SJSA1 (cell line): ENCODE data around the gene KIRREL3. TPM values are rescaled to one million over a fixed set of nuclear protein-coding genes. Genes with fewer than 3 reads are reported as not detected.

Source experiments
- DNase-seq, 2 experiments: peaks; one replicate each; pipeline ENCODE4 v3.0.0-alpha.2; 2015 to 2020; ENCODE audit warnings: low spot score in 2 of 2, low read depth in 1 of 2
- H3K27ac ChIP-seq: fragments of 250-450 bp; sonication (Bioruptor Pico); 2 replicates; pipeline ENCODE4 v1.5.1; 2020; ENCODE audit warnings: mild to moderate bottlenecking, moderate library complexity
- H3K27me3 ChIP-seq: fragments of 250-450 bp; sonication (Bioruptor Pico); replicated peaks from 2 replicates; pipeline ENCODE4 v1.5.1; 2020; ENCODE audit warnings: mild to moderate bottlenecking, moderate library complexity
- H3K36me3 ChIP-seq: fragments of 250-450 bp; sonication (Bioruptor Pico); 2 replicates; pipeline ENCODE4 v1.5.1; 2020; ENCODE audit warnings: mild to moderate bottlenecking
- H3K4me1 ChIP-seq: fragments of 250-450 bp; sonication (Bioruptor Pico); replicated peaks from 2 replicates; pipeline ENCODE4 v1.6.1; 2021; ENCODE audit warnings: mild to moderate bottlenecking
- H3K4me3 ChIP-seq: fragments of 250-450 bp; sonication (Bioruptor Pico); 2 replicates; pipeline ENCODE4 v1.5.1; 2020; ENCODE audit warnings: mild to moderate bottlenecking
- H3K9me3 ChIP-seq: fragments of 250-450 bp; sonication (Bioruptor Pico); replicated peaks from 2 replicates; pipeline ENCODE4 v1.5.1; 2020; ENCODE audit warnings: mild to moderate bottlenecking
- total RNA-seq: library from RNA; depleted of rRNA; stranded (reverse); fragments of >200 nt; shearing (Covaris generic); gene quantifications from 2 replicates; pipeline ENCODE4 v1.2.3, GENCODE V29; 2014

Gene KIRREL3
- total RNA-seq, 1 experiment from 2014 or later: 5.3 TPM

DNA sequence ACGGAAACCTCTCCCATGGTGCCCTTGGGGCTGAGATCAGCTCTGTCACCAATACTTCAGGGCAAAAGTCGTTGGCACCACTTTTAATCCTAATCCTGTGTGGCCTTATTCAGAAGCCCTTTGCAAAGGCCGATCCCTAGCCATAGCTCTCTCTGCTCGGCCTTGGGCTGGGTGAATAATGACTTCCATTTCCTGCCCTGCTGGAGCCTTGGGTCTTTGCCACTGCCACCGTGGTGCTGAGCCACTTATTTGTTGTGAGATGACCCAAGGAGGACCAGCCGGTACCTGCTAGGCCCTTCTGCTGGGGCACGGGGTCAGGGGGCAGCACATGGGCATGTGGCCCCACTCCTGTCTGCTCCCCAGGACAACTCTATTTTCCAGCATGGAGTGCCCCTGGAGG, 456.9 kb downstream of the KIRREL3 start:
- DNase-seq: no peak
- Histone ChIP-seq H3K4me3 (no peak overlapping the region), H3K9me3 (no peaks in the 10 kb centered on the region), H3K27me3 (no peaks in the 10 kb centered on the region), H3K36me3 (no peaks in the 10 kb centered on the region), H3K27ac (no peak overlapping the region), H3K4me1 (peaks cover 11% of the 10 kb centered on the region)

DNA sequence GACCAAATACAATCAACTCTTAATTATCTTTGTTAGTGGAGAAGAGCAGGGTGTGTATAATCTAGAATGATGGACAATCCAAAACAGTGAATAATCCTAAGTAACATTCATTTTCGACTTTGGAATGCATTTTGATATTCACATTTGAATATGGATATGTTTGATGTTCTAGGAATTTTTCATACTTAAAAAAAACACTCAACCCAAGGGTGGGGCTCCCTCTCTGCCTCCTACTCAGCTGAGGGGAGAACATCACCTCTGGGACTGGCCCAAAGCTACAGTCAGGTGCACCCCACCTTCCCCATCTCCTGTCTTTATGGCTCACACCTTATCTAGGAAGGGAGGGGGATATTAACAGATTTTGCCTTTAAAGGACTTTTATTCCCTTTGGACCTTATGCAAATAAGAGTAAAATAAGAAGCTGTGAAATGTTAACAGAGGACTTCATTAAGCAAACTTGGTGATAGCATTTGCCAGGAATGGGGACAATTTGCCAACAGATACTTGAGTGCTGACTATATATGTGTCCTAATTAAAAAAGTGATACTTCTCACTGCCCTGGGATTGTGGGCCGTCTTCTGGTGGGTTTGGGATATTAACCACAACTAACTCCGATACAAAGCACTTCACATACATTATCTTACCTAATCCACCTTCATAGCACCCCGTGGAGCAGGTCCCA, 458.1 kb downstream of the KIRREL3 start:
- Histone ChIP-seq H3K27ac (no peak overlapping the region), H3K36me3 (no peaks in the 10 kb centered on the region), H3K4me3 (no peak overlapping the region), H3K4me1 (peaks cover 9% of the 10 kb centered on the region), H3K27me3 (no peaks in the 10 kb centered on the region), H3K9me3 (no peaks in the 10 kb centered on the region)
- DNase-seq: no peak

DNA sequence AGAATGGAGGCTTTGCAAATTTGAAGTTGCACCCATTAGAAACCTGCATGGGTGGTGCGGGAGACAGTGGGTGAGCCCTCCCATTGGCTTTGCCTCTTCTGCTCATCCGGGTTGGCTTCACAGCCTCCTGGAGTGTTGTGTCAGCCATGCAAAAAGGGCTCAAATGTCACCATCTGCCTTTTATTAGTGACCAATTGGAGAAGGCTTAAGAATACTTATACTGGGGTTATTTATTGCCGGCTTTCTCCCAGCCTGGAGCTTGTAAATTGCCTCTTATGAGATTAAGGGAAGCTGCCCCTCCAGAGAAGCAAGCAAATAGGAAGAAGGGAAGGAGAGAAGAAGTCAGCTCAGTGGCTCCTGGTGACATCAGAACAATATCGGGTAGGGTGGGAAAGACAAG, 462.5 kb downstream of the KIRREL3 start:
- DNase-seq: no peak
- no peaks in the 10 kb centered on the region for H3K36me3 ChIP-seq
- no peaks in the 10 kb centered on the region for H3K9me3 ChIP-seq
- no peak overlapping the region for H3K27ac ChIP-seq
- H3K4me3 ChIP-seq: no peak overlapping the region
- H3K27me3 ChIP-seq: no peaks in the 10 kb centered on the region
- H3K4me1 ChIP-seq: no peaks in the 10 kb centered on the region

DNA sequence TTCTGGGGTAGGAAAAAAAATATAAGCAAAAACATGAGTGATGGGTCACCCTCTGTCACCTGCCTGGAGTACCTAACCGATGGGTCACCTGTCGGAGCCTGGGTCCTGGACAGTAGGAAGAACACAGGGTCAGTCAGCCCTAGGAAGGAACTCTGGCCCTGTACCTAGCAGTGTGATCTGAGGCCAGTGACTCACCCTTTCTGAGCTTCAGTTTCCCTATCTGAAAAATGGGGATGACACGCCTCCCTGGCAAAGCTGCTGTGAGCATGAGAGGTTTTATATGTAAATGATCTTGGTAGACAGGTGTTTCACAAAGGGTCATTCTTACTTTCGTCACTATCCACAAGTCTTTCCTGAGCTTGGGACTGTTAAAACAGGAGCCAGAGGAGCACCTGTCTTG, 463.1 kb downstream of the KIRREL3 start:
- H3K27me3 ChIP-seq: no peaks in the 10 kb centered on the region
- DNase-seq: no peak
- no peak overlapping the region for H3K27ac ChIP-seq
- no peak overlapping the region for H3K4me3 ChIP-seq
- H3K4me1 ChIP-seq: no peaks in the 10 kb centered on the region
- H3K36me3 ChIP-seq: no peaks in the 10 kb centered on the region
- no peaks in the 10 kb centered on the region for H3K9me3 ChIP-seq

DNA sequence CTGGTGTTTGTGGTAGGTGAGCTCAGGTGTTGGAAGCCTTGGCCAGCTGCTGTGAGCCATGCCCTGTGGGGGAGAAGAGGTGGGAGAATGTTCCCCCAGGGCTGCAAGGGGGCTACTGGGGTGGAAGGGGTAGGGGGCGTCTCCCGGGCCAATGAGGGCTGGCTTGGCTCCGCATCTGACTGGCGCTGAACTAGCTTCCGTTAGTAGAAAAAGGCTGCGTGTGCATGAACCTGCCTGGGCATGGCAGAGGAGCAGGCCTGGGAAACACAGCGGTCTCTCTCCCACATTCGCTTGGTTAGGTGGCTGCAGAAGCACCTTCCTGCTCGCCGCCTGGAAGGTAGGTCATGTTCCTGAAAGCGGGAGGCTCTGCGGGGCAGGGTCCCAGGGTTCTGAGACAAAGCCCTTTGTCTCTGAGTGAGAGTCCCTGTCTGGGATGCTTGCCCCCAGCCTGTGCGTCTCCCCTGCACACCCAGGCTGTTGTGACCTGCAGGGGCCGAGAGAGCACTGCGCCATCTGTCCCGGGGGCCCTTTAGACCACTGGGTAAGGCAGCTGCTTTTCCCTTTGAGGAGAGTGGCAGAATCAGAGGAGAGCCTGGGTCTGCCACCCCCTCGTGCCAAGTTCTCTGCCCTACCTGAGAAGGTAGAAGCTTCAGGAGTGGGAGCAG, 466.3 kb downstream of the KIRREL3 start:
- no peaks in the 10 kb centered on the region for H3K27me3 ChIP-seq
- no peak overlapping the region for H3K27ac ChIP-seq
- H3K4me1 ChIP-seq: no peaks in the 10 kb centered on the region
- no peaks in the 10 kb centered on the region for H3K9me3 ChIP-seq
- H3K4me3 ChIP-seq: no peak overlapping the region
- no peak for DNase-seq
- no peaks in the 10 kb centered on the region for H3K36me3 ChIP-seq

DNA sequence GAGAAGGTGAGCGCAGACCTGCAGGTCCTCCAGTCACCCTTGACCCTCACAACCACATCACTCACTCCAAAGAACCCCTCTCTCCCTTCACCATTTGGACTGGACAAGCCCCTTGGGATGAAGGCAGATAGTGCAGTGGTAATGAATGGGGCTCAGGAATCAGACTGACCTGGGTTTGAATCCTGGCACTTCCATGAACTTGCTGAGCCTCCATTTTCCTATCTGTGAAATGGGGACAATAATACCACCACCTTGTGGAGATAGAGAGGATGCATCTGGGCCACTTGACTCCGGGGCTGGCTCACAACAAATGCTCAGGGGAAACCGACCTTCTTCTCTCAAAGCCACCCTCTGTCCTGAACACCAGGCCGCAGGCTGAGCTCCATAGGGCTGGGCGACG, 467.0 kb downstream of the KIRREL3 start:
- no peaks in the 10 kb centered on the region for H3K9me3 ChIP-seq
- H3K4me3 ChIP-seq: no peak overlapping the region
- no peaks in the 10 kb centered on the region for H3K36me3 ChIP-seq
- DNase-seq: no peak
- H3K27me3 ChIP-seq: no peaks in the 10 kb centered on the region
- no peaks in the 10 kb centered on the region for H3K4me1 ChIP-seq
- no peak overlapping the region for H3K27ac ChIP-seq

DNA sequence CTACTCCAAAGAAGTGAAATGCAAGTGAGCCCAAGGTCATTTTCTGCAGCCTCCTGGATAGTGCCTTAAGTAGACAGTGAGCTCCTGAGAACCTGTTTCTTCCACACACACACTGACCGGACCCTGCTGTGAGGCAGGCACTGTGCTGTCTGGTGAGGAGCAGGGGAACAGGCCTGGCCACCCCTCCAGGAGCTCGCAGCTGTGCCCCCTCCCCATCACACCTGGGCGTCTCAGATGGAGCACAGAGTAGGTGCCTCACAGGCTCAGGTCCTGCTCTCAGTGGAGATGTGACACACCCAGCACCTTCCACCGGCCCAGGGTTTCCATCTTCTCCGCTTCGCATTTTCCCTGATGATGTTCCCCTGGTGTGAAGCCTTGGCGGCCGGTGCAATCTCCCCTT, 470.2 kb downstream of the KIRREL3 start:
- no peak for DNase-seq

DNA sequence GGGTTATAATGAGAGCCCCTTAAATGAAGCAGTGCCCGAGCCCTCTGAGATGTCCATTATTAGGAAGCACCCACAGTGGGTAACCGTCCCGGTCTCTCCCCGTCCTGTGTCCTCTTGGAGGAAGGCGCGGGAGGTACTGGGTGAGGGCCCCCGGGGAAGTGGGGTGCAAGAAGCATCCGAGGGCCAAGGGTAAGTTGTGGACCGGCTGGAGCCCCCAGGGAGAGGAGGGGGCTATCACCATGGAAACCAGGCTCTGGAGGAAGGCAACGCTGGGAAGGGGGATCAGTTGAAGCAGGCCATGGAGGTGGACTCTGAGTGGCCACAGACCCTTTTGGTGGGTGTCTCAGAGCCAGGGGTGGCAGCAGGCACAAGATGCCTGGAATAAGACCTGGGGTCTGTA, 471.5 kb downstream of the KIRREL3 start:
- Histone ChIP-seq H3K4me1 (no peaks in the 10 kb centered on the region), H3K9me3 (no peaks in the 10 kb centered on the region), H3K27me3 (no peaks in the 10 kb centered on the region), H3K36me3 (no peaks in the 10 kb centered on the region), H3K4me3 (no peak overlapping the region), H3K27ac (no peak overlapping the region)
- DNase-seq: no peak

More for the DNA sequence above, 470.2 kb downstream of the KIRREL3 start:
- Histone ChIP-seq H3K9me3 (no peaks in the 10 kb centered on the region), H3K4me1 (no peaks in the 10 kb centered on the region), H3K27me3 (no peaks in the 10 kb centered on the region), H3K27ac (no peak overlapping the region), H3K4me3 (no peak overlapping the region), H3K36me3 (no peaks in the 10 kb centered on the region)

DNA sequence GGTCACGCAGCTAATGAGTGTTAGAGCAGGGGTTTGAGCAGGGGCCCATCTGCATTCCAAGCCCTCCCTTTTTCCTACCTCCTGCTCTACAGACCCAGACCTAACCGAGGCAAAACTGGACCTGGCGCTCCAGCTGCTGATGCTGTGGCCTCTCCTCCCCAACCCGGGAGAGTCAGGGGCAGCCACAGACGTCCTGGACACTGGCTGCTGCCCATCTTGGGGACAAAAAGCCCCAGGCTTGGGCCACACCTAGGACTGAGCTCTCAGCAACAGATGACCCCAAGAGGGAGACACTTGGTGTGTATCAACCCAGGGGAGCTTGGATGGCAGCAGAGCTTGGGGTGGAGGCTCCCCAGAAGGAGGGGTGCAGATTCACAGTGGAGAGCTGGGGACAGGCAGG, 472.5 kb downstream of the KIRREL3 start:
- Histone ChIP-seq H3K9me3 (no peaks in the 10 kb centered on the region), H3K36me3 (no peaks in the 10 kb centered on the region), H3K4me1 (no peaks in the 10 kb centered on the region), H3K27me3 (no peaks in the 10 kb centered on the region), H3K4me3 (no peak overlapping the region), H3K27ac (no peak overlapping the region)
- no peak for DNase-seq

DNA sequence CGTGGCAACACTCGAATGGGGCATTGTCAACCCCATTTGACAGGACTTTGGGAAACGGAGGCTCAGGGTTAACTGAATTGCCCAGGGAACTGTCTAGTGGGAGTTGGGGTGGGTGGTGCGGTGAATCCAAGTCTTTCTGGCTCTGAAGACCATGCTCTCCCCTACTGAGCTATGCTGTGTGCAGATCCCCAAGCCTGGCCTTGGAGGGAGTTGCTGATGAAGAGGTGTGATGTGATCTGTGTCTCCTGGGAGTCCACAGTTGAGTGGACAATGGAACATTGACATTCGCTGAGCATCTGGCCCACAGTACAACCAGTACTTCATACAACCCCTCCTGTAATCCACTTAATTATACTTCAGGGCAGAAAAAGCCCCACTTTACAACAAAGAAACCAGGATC, 472.9 kb downstream of the KIRREL3 start:
- Histone ChIP-seq H3K4me1 (no peaks in the 10 kb centered on the region), H3K4me3 (no peak overlapping the region), H3K27me3 (no peaks in the 10 kb centered on the region), H3K36me3 (no peaks in the 10 kb centered on the region), H3K27ac (no peak overlapping the region), H3K9me3 (no peaks in the 10 kb centered on the region)
- DNase-seq: no peak

DNA sequence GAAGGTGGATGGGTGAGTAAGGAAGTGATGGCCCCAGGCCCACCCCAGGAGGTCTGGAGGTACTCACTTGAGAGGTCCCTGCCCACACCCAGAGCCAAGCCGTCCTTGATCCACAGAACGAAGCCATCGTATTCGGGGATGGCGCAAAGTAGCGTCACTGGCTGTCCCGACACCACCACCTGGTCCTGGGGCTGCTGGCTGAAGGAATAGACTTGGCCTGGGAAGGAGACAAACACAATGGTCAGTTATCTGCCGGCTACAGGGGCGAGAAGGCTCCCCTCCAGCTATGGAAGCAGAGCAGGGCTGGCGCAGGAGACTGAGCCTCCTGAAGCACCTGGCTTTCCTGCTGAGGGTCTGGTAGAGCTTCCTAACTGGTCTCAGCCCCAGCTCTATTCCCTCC, 474.1 kb downstream of the KIRREL3 start:
- H3K36me3 ChIP-seq: no peaks in the 10 kb centered on the region
- H3K4me1 ChIP-seq: no peaks in the 10 kb centered on the region
- H3K9me3 ChIP-seq: no peaks in the 10 kb centered on the region
- H3K27me3 ChIP-seq: no peaks in the 10 kb centered on the region
- H3K4me3 ChIP-seq: no peak overlapping the region
- no peak overlapping the region for H3K27ac ChIP-seq
- no peak for DNase-seq

DNA sequence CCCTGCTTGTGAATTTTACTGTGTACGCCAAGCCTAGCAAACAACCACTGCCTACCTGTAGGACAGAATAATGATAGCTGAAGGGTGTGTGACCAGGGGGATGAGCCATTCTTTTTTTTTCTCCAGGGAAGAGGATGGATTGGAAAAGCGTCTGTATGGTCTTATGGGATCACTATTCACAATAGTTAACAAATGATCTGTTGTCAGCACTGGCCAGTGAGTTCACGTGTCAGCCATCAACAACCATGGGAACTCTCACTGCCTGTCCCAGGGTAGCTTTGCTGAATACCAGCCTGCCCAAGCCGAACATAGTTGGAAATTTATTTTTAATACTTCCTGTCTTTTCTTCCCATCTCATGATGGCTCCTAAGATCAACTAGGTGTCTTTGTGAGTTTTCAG, 474.9 kb downstream of the KIRREL3 start:
- H3K36me3 ChIP-seq: no peaks in the 10 kb centered on the region
- no peaks in the 10 kb centered on the region for H3K9me3 ChIP-seq
- H3K4me1 ChIP-seq: no peaks in the 10 kb centered on the region
- H3K4me3 ChIP-seq: no peak overlapping the region
- H3K27ac ChIP-seq: no peak overlapping the region
- H3K27me3 ChIP-seq: no peaks in the 10 kb centered on the region
- DNase-seq: no peak

DNA sequence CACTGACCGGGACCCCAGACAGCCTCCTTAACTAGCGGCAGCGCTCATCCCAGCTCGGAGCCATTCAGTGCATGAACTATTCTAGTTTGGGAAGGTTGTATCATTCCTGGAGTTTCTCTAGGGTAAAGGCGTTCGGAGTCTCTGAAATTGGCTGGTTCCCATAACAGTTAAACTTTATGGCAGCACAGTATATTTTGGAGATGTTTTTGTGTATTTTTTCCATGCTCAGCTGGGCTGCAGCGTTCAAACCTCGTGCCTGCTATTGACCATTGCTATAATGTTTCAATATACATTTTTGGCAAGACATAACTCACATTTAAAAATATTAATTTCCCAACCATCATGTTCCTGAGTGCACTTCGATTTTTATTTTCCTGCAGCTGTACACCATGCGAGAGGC, 475.4 kb downstream of the KIRREL3 start:
- Histone ChIP-seq H3K9me3 (no peaks in the 10 kb centered on the region), H3K4me3 (no peak overlapping the region), H3K4me1 (no peaks in the 10 kb centered on the region), H3K27ac (no peak overlapping the region), H3K36me3 (no peaks in the 10 kb centered on the region), H3K27me3 (no peaks in the 10 kb centered on the region)
- no peak for DNase-seq

DNA sequence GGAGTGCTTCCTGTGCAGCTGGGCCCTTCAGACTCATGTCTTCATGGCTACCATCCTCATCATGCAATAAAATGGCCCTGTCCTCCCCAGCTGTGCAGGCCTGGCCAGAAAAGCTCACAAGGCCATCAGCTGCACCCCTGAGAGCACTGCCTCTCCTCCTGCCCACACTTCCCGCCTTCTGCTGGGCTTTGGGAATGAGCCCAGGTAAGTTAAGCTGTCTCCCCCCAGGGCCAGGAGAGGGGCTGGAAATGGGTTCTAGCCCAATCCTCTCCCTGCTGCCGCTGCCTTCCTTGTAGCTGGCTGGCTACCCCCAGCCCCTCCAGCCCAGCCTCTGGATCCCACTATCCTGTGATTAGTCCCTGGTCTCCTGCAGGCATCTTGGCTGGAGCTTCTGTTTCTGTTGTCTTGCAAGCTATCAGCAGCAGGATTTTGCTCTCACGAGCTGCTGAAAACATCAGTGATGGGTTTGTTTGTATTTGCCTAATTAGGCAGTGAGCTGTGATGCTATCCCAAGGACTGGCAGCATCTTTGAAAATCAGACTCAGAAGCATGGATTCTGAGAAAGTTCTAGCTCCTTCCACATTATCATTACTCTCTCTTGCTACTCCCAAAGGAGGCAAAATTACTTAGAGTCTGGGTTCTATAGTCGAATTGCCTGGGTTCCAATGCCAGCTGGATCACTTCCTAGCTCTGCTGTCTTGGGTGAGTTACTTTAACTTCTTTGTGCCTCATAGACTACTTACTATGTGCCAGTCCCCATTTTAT, 476.9 kb downstream of the KIRREL3 start:
- Histone ChIP-seq H3K4me1 (no peaks in the 10 kb centered on the region), H3K27ac (no peak overlapping the region)

More for the DNA sequence above, 476.9 kb downstream of the KIRREL3 start:
- no peaks in the 10 kb centered on the region for H3K9me3 ChIP-seq
- H3K27me3 ChIP-seq: no peaks in the 10 kb centered on the region
- H3K4me3 ChIP-seq: no peak overlapping the region
- no peak for DNase-seq
- H3K36me3 ChIP-seq: no peaks in the 10 kb centered on the region
